GM19035 (cell line): ENCODE results near the gene GPN1.
"Not testable (repeated sequence)": the region's sequence is repeated elsewhere in the genome, so short reads cannot be mapped to it uniquely, and the experiment has no call there.

Source experiments
- ATAC-seq: cut with Tn5 transposase; IDR thresholded peaks from one replicate; pipeline ENCODE4 v1.9.1; 2021; ENCODE audit not compliant: unreplicated experiment

GPN1 gene

GRCh38 chr2:27626921-27627320, 1.9 kb upstream of the GPN1 start:
- not testable (repeated sequence) for ATAC-seq

GRCh38 chr2:27627963-27628766, 685 bp upstream of the GPN1 start:
- ATAC-seq, result peak; percentile 18

DNA sequence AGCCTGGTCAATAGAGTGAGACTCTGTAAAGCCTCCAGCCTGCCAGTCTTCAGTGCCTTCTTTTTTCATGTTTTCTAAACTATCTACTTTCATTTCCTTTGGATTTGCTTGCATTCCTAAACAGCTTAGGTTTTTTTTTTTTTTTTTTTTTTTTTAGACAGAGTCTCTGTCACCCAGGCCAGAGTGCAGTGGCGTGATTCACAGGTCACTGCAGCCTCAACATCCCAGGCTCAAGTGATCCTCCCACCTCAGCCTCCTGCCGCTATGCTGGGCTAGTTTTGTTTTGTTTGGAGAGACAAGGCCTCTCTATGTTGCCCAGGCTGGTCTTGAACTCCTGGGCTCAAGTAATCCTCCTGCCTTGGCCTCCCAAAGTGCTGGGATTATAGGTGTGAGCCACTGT, 1.4 kb downstream of the GPN1 start:
- ATAC-seq, result not testable (repeated sequence)

DNA sequence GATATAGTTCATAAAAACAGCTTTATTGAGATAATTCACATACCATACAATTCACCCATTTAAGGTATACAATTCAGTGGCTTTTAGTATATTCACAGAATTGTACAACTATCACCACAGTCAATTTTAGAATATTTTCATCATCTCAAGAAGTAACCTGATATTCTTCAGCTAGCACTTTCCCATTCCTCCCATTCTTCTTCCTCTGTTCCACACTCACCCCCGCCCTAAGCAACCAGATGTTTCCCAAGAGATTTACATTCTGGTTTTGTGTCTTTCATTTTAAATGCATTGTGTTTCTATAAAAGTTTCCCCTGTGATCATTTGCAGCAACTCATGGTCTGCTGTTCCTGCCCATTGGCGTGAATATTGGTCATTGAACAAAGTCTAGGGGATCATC, 5.4 kb downstream of the GPN1 start:
- no peak for ATAC-seq

DNA sequence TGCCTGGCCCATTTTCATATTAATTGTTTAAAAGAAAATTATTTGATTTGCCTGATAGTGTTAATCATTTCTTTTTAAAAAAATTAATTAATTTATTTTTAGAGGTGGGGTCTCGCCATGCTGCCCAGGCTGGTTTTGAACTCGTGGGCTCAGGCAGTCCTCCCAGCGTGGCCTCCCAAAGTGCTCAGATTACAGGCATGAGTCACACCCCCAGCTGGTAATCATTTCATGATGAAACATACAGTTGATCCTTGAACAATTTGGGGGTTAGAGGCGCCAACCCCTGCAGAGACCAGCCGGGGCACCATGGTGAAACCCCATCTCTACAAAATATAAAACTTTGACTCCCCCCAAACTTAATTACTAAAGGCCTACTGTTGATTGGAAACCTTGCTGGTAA, 7.9 kb downstream of the GPN1 start:
- no peak for ATAC-seq

GRCh38 chr2:27638037-27638637, 9.3 kb downstream of the GPN1 start:
- no peak for ATAC-seq

DNA sequence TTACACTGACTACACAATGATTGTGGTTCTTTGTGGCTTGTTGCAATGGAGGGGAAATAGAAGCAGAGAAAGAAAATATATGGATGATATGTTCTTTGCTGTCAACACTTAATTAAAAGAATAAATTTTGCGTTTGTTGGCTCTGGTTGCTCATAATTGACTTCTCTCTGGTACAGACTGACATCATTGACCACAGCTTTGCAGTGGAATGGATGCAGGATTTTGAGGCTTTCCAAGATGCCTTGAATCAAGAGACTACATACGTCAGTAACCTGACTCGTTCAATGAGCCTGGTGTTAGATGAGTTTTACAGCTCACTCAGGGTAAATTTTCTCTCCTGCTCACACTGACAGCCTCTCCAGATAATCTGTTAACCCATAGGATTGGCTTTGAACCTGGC, 9.9 kb downstream of the GPN1 start:
- ATAC-seq, result no peak

GRCh38 chr2:27640722-27641245, 11.9 kb downstream of the GPN1 start:
- ATAC-seq, result no peak

DNA sequence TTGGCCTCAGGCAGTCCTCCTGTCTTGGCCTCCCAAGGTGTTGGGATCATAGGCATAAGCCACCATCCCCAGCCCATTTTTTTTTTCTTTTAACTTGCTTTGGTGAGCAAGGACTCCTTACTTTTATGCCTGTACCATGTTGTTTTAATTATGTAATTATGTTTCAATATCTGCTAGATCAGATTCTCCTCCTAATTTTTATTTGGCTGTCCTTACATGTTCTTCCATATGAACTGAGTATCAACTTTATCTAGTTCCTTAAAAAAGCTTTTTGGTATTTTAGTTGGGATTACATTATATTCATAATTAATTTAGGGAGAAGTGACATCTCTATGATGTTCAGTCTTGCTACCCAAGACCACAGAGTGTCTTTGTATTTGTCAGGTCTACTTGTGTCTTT, 16.3 kb downstream of the GPN1 start:
- no peak for ATAC-seq

- ATAC-seq, result no peak
These were observed 18.4 kb downstream of the GPN1 start for GRCh38 chr2:27647289-27647688.

DNA sequence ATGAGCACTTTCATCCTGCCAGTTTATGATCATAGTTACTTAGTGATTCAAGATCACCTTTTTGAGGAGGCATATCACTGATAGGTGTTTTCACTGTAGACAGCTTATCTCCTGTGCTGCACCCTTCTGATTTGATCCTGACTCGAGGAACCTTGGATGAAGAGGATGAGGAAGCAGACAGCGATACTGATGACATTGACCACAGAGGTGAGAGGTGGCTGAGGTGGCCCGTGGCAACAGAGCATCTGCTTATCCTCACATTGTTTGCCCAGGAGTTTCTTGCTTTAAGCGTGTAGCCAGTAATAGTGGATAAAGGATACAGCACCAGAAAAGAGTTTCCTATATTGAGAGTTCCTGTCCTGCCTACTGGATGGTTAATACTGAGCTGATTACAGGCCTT, 18.9 kb downstream of the GPN1 start:
- ATAC-seq, result no peak

- no peak for ATAC-seq
These were observed 22.2 kb downstream of the GPN1 start for GRCh38 chr2:27651056-27651455.

DNA sequence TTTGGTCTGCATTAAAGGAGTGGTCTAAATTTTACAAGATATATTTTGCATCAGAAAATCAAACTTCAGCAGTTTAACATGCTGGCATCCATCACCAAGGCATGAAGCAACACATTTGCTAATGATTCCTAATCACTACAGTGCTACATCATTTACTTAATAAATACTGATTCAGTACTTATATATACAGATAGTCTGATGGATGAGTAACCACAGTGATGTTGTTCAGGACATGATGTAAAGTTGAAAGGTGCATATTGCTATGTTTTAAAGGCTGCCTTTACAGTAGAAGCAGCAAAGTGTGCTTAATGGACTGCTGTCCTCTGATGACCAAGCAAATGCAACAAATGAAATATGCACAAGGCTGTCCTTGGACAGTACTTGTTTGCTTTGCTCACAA, 23.5 kb downstream of the GPN1 start:
- no peak for ATAC-seq

DNA sequence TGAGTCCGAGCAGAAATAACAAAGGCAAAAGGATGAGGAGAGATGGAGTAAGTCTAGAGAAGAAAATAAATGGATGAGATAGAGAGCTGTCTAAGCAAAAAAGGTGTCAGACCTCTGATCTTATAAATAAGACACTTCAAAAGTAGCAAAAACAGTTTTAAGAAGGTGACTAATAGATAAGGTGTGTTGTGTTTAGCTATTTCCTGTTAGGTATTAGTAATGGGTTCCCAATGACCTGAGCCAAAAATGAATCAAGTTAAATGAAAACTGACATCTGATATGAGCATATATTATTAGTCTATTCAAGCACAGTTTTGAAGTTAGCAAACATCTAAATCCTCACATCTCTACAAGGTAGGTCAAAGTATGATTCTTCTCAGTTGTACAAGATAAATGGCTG, 23.9 kb downstream of the GPN1 start:
- no peak for ATAC-seq

- ATAC-seq, result no peak
These were observed 24.5 kb downstream of the GPN1 start for GRCh38 chr2:27653397-27653796.

- no peak for ATAC-seq
These were observed 26.5 kb downstream of the GPN1 start for GRCh38 chr2:27655155-27655951.

DNA sequence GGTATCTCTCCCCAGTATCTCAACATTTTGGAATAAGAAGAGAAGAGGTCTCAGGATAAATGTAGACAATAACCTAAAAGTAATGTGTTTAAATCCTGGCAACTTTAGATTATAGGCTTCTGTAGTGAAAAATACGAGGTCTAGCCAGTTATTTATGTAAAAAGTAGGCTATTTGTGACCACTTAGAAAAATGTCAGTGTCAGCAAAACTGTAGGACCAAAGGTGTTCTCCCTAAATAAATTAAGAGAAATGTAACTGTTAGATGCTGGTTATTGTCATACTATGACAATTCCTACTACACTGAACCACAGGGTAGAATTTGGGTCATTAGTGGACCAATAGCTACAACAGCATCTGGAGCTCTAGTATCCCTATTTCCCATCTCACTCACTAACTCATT, 32.5 kb downstream of the GPN1 start:
- ATAC-seq, result no peak

DNA sequence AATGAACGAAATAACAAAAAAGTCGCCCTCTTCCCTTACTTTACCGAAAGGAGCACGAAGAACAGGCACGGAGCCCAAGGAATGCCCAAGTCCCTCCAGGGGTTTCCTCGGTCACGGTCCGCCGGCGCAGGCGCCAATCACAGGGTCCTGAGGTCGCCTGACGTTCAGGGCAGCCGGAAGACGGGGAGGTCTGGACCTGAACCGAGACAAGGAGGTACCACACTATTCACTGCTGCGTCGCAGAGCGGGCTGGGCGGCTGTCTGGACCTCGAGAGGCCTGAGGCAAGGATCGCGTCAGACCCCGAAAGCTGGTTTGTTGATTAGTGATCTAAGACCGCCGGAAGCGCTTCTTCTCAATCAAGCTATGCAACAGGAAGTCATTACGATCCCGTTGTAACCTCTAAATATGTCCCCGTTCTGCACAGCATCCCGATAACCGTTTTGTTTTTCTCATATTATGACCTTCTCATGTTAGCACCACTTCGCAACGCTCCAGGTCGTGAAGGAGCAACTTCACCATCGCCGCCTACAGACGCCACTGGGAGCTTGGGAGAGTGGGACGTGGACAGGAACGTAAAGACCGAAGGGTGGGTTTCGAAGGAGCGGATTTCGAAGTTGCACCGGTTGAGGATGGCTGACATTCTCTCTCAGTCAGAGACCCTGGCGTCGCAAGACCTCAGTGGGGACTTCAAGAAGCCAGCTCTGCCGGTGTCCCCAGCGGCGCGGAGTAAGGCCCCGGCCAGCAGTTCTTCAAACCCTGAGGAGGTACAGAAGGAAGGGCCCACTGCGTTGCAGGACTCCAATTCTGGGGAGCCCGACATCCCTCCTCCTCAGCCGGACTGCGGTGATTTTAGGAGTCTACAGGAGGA, 34.7 kb downstream of the GPN1 start, which contains the start of the genes SLC4A1AP and SUPT7L:
TSS of gene SLC4A1AP (plus strand) at position 605 of the 869 bp plus-strand sequence. CDS start at position 631, 26 bp downstream.
TSS of gene SUPT7L (minus strand) at position 330 of the 869 bp plus-strand sequence. CDS start 1,422 bp downstream, outside the sequence.
- ATAC-seq, result peak; percentile 74

- ATAC-seq, result no peak
These were observed 35.3 kb downstream of the GPN1 start for GRCh38 chr2:27664154-27664574.

DNA sequence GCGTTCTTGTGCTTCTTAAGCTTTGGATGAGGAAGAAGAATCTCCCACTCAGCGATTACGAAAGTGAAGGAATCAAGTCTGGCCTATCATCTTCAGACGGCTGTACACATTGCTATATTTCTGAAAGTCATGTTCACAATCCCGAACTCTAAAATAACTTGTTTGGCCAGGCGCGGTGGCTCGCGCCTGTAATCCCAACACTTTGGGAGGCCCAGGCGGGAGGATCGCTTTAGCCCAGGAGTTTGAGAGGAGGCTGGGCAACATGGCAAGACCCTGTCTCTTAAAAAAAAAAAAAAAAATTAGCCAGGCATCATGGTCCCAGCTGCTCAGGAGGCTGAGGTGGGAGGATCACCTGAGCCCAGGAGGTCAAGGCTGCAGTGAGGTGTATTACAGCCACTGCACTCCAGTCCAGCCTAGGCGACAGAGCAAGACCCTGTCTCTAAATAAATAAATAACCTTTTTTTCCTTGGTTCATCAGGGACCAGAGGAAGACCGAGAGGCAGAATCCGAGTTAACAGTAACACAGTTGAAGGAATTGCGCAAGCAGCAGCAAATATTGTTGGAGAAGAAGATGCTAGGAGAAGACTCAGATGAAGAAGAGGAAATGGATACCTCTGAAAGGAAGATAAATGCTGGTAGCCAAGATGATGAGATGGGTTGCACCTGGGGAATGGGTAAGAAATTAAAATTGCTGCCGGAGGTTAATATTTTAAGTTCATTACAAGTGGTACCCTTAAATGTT, 35.9 kb downstream of the GPN1 start:
- ATAC-seq, result no peak
